NB4 (cell line): ENCODE results near the gene LRP6.

Source experiments
- DNase-seq: peaks from one replicate; pipeline ENCODE4 v3.0.0; 2010; ENCODE audit warnings: low read depth
- H3K4me3 ChIP-seq: one replicate; pipeline ENCODE4 v1.5.1; 2011; ENCODE audit warnings: mild to moderate bottlenecking, low read depth, low read length, moderate library complexity
- CTCF ChIP-seq: IDR thresholded peaks from one replicate; pipeline ENCODE4 v1.5.1; 2012; ENCODE audit warnings: low read depth, low read length
- MAX ChIP-seq: IDR thresholded peaks from 2 replicates; pipeline ENCODE4 v1.6.1; 2011; ENCODE audit warnings: low read depth, low read length
- MYC ChIP-seq: IDR thresholded peaks from 2 replicates; pipeline ENCODE4 v1.6.1; 2011; ENCODE audit warnings: low read depth, low read length
- POLR2A ChIP-seq: IDR thresholded peaks from 2 replicates; pipeline ENCODE4 v1.6.1; 2011; ENCODE audit warnings: mild to moderate bottlenecking; ENCODE audit not compliant: insufficient read length; ENCODE audit errors: extremely low read depth

The LRP6 gene

GRCh38 chr12:12207746-12208145 is 59.1 kb downstream of the LRP6 start:
- H3K4me3 ChIP-seq = no peak overlapping the region
- DNase-seq = no peak
- TF ChIP-seq POLR2A (no peak), CTCF (no peak), MAX (no peak), MYC (no peak)

- no peak for TF ChIP-seq CTCF
- no peak for TF ChIP-seq MAX
- TF ChIP-seq MYC = no peak
- no peak for TF ChIP-seq POLR2A
- no peak overlapping the region for H3K4me3 ChIP-seq
- no peak for DNase-seq
Observed at GRCh38 chr12:12206776-12207388, 60.0 kb downstream of the LRP6 start.

GRCh38 chr12:12202747-12203146 is 64.1 kb downstream of the LRP6 start:
- H3K4me3 ChIP-seq = no peak overlapping the region
- TF ChIP-seq MAX = no peak
- no peak for TF ChIP-seq POLR2A
- no peak for TF ChIP-seq CTCF
- TF ChIP-seq MYC = no peak
- no peak for DNase-seq

GRCh38 chr12:12202105-12202504 is 64.7 kb downstream of the LRP6 start:
- H3K4me3 ChIP-seq = no peak overlapping the region
- DNase-seq = no peak
- TF ChIP-seq MAX (no peak), POLR2A (no peak)

- DNase-seq = no peak
- TF ChIP-seq CTCF (no peak), MAX (no peak), POLR2A (no peak), MYC (no peak)
- no peak overlapping the region for H3K4me3 ChIP-seq
Observed at GRCh38 chr12:12201274-12201758, 65.5 kb downstream of the LRP6 start.

- no peak for DNase-seq
- no peak for TF ChIP-seq POLR2A
- no peak for TF ChIP-seq MAX
- TF ChIP-seq CTCF = no peak
- TF ChIP-seq MYC = no peak
- H3K4me3 ChIP-seq = no peak overlapping the region
Observed at GRCh38 chr12:12200363-12200762, 66.5 kb downstream of the LRP6 start.
